ENCODE data around the gene ZDHHC8.

ZDHHC8 gene

DNA sequence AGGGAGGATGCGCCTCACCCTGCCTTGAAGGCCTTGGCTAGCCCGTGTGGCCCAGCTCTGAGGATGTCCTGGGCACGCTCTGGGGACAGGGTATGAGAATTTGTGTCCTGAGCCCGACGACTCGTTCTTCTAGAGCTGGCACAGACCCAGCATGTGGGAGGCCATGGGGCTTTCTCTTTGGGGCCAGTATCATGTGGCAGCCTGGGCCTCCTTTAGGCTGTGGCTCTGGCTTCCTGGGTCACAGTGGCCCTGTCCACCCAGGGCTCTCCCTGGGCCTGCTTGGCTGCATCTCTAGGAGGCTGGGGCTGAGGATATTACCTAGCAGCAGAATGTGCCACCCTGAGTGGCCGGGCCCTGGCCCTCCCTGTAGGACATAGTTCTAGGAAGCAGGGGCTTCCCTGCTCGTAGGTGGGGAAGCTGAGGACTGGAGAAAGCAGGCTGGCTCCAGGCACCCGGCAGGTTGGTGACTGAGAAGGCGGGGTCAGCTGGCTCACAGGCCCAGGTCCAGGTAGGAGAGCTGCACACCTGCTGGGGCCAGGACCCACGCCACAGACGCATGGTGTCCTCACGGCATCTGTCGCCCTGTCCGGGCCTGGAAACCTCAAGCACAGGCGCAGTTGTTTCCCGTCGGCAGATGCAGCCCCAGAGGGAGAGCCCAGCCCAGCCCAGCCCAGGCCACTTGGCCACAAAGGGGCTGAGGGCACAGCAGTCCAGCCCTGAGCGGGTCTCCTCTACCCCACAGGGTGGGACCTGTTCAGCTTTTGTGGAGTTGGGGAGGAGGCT lies 12.5 kb downstream of the ZDHHC8 start:
- ChIA-PET POLR2A (no interaction called here), CTCF (interaction anchor here (1.5 kb wide), 1 partner anchor 13 kb away, joined by 4 read pairs; no protein-coding TSS in a partner anchor)
- DNase-seq (ENCODE audit: extremely low spot score), result no peak
- TF ChIP-seq, protein P1, sequence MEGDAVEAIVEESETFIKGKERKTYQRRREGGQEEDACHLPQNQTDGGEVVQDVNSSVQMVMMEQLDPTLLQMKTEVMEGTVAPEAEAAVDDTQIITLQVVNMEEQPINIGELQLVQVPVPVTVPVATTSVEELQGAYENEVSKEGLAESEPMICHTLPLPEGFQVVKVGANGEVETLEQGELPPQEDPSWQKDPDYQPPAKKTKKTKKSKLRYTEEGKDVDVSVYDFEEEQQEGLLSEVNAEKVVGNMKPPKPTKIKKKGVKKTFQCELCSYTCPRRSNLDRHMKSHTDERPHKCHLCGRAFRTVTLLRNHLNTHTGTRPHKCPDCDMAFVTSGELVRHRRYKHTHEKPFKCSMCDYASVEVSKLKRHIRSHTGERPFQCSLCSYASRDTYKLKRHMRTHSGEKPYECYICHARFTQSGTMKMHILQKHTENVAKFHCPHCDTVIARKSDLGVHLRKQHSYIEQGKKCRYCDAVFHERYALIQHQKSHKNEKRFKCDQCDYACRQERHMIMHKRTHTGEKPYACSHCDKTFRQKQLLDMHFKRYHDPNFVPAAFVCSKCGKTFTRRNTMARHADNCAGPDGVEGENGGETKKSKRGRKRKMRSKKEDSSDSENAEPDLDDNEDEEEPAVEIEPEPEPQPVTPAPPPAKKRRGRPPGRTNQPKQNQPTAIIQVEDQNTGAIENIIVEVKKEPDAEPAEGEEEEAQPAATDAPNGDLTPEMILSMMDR (IDR thresholded peaks at IDR 0.05; ENCODE audit: control extremely low read depth, extremely low read depth, low read depth, missing control alignments), result no peak

DNA sequence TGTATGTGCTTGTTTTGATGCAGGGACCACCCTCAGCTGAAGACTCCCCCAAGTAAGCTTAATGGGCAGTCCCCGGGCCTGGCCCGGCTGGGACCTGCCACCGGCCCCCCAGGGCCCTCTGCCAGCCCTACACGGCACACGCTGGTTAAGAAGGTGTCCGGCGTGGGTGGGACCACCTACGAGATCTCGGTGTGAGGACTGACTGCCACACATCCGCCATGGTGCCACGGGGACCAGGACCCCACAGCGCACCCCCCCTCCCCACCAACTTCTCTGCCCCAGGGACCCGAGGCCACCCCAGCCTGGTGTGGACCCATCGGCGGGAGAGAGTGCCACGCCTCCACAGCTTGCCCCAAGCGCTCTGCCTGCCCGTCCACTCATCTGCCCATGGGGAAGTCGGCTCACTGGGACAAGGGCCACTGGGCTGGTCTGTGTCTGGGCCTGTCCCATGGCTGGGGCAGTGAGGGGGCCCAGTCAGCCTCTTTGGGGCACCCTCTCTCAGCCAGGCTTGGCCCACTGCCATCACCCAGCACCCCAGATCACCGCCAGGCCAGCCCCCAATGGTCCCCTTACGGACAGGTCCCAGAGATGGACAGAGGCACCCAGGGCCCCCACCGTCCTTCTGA lies 13.7 kb downstream of the ZDHHC8 start:
- no peak for DNase-seq (ENCODE audit: extremely low spot score)
- POLR2A ChIA-PET, result no interaction called here
- CTCF ChIA-PET, result interaction anchor here (1.5 kb wide), 1 partner anchor 12 kb away, joined by 4 read pairs; no protein-coding TSS in a partner anchor
- TF ChIP-seq, protein P1 (IDR thresholded peaks at IDR 0.05; ENCODE audit: control extremely low read depth, extremely low read depth, low read depth, missing control alignments), result no peak

DNA sequence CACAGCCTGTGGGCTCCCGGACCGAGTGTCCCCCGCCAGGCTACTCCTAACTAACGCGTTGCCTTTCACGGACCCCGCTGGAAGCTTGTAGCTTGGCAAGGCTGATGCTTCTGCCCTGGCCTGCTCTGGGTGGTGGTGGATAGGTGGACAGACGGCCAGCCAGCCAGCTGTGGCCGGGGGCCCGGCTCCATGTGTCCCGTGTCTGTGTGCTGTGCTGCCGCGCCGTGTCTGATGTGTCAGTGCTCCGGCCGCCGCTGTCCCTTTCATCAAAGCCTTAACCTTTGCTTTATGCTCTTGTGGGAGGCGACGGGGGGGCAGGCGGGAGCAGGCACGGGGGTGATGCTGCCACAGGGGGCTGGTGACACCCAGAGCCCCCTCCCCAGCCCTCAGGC lies 14.2 kb downstream of the ZDHHC8 start:
- DNase-seq (ENCODE audit: extremely low spot score), result no peak
- ChIA-PET POLR2A (no interaction called here), CTCF (no interaction called here)

DNA sequence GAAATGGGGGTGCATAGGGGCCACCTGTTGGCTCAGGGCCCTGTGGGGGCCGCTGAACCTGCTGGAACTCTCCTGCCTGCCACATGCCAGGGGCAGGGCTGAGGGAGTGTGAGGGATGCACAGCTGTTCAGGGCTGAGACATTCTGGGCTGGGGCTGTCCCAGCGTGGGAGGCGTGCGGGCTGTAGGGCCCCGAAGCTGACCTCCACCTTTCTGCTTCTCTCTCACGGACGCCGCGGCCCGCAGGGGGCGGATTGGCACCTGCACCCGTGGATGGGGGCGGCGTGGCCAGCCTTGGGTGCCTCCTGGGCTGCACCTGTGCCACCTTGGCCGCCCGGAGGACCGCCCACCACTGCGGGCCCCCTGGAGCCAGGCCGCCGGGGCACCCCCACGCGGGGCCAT lies 15.2 kb downstream of the ZDHHC8 start:
- peak; percentile 83 for DNase-seq (ENCODE audit: extremely low spot score)
- POLR2A ChIA-PET, result no interaction called here
- CTCF ChIA-PET, result interaction anchor here (1.0 kb wide), 1 partner anchor 10 kb away, joined by 3 read pairs; no protein-coding TSS in a partner anchor

More for the DNA sequence above, 14.2 kb downstream of the ZDHHC8 start:
- TF ChIP-seq, protein P1 (IDR thresholded peaks at IDR 0.05; ENCODE audit: control extremely low read depth, extremely low read depth, low read depth, missing control alignments), result no peak

DNA sequence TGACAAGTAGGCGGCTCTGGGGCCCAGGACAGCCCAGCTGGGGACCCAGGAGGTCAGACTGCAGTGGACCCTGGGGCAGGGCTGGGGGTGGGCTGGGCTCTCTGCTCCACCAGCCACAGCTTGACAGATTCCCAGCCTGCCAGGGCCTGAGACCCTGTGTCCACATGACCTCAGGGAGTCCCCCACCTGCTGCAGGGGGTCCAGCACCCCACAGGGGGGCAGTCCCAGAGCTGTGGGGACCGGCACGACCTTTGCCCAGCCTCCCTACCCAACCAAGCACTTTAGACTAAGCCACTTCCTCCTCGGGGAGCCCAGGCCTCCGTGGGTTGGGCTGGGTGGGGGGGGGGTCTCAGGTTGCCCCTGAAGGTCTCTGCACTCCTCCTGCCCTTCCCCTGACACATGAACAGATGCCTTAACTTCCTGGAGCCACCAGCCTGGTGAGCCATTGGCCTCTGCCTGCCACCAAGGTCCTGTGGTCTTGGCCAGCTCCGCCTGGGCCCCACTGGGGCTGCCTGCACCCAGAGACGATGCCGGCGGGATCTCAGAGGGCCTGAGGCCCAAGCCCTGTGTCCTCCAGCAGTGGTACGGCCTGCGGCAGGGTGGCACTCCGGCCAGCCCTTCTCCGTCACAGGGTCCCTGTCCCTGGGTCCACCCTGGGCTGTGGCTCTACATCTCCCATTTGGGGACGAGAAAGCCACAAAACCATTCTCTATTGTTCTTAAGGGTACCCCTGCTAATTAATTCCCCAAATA lies 15.8 kb downstream of the ZDHHC8 start:
- ChIA-PET POLR2A (no interaction called here), CTCF (interaction anchor here (1.0 to 1.3 kb wide), 2 partner anchors 10 kb away, joined by 3 to 6 read pairs; no protein-coding TSS in a partner anchor)
- DNase-seq (ENCODE audit: extremely low spot score), result no peak
- TF ChIP-seq, protein P1 (IDR thresholded peaks at IDR 0.05; ENCODE audit: control extremely low read depth, extremely low read depth, low read depth, missing control alignments), result no peak

More for the DNA sequence above, 15.2 kb downstream of the ZDHHC8 start:
- TF ChIP-seq, protein P1 (IDR thresholded peaks at IDR 0.05; ENCODE audit: control extremely low read depth, extremely low read depth, low read depth, missing control alignments), result no peak

DNA sequence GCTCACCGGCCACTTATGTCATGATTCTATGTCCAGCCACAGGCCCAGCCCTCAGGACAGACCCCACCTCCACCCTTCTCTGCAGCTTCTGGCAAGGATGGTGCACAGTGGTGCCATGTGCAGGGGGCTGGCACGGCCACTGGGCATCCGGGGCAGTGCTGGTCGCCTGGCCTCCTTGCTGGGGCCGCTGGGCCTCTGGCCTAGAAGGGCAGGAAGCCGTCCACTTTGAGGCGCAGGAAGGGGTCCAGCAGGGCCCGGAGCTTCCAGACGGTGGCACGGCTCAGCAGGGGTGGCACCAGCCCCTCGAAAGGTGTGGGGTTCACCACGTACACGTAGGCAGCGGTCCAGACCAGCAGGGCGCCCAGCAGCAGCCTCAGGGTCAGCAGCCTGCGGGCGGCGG lies 16.8 kb downstream of the ZDHHC8 start:
- TF ChIP-seq, protein P1 (IDR thresholded peaks at IDR 0.05; ENCODE audit: control extremely low read depth, extremely low read depth, low read depth, missing control alignments), result no peak
- no peak for DNase-seq (ENCODE audit: extremely low spot score)
- CTCF ChIA-PET, result interaction anchor here (1.3 kb wide), 1 partner anchor 9 kb away, joined by 6 read pairs; no protein-coding TSS in a partner anchor
- POLR2A ChIA-PET, result interaction anchor here (0.5 kb wide), 1 partner anchor 31 kb away, joined by 4 read pairs; the partner anchor contains the start of gene TRMT2A
